Measurements from ENCODE around the gene LRRFIP2.

- TF ChIP-seq CTCF (conservative IDR thresholded peaks at IDR 0.05; ENCODE audit: low read length), result no peak
- TF ChIP-seq EZH2phosphoT487 (IDR thresholded peaks at IDR 0.05; ENCODE audit: borderline replicate concordance), result no peak
Measured at GRCh38 chr3:37031096-37031682, 143.2 kb downstream of the LRRFIP2 start.

Data from Loucy (cell line).